ENCODE data around the gene RIBC1. TPM values are rescaled to one million over a fixed set of nuclear protein-coding genes. Genes with fewer than 3 reads are reported as not detected.
"Not testable (repeated sequence)": the region's sequence is repeated elsewhere in the genome, so short reads cannot be mapped to it uniquely, and the experiment has no call there.

RIBC1 gene
- total and polyA plus RNA-seq, 7 donors: 0.36 to 0.92 (median 0.66) TPM; not detected in 1

GRCh38 chrX:53456254-53456653 is 33.6 kb downstream of the RIBC1 start:
- 64% methylated on average over 3 of the region's 3 CpGs for WGBS, 2 donors
- no peak for DNase-seq
- intact Hi-C loops (cut with DNase I): no loop called here

GRCh38 chrX:53458082-53458481 is 35.4 kb downstream of the RIBC1 start:
- H3K27ac ChIP-seq: no peak overlapping the region
- H3K36me3 ChIP-seq: no peaks in the 10 kb centered on the region
- no peak overlapping the region for H3K4me3 ChIP-seq
- no peaks in the 10 kb centered on the region for H3K4me1 ChIP-seq
- TF ChIP-seq POLR2AphosphoS5 (IDR thresholded peaks at IDR 0.05) (no peak), EP300 (IDR thresholded peaks at IDR 0.05) (no peak), CTCF (IDR thresholded peaks at IDR 0.05) (no peak), POLR2A (IDR thresholded peaks at IDR 0.05) (no peak)
- intact Hi-C loops (cut with DNase I): no loop called here
- H3K27me3 ChIP-seq: peaks cover 0 to 6% (median 0%) of the 10 kb centered on the region in 3 donors
- H3K9me3 ChIP-seq: no peaks in the 10 kb centered on the region
- DNase-seq: no peak
- WGBS, 2 donors: 25 to 43% methylated on average over 5 of the region's 5 CpGs

More at GRCh38 chrX:53456254-53456653, 33.6 kb downstream of the RIBC1 start:
- Histone ChIP-seq H3K27me3 (peaks cover 0 to 6% (median 0%) of the 10 kb centered on the region in 3 donors), H3K4me1 (no peaks in the 10 kb centered on the region), H3K9me3 (no peaks in the 10 kb centered on the region), H3K36me3 (no peaks in the 10 kb centered on the region), H3K27ac (no peak overlapping the region), H3K4me3 (no peak overlapping the region)
- TF ChIP-seq POLR2A (IDR thresholded peaks at IDR 0.05) (no peak), CTCF (IDR thresholded peaks at IDR 0.05) (no peak), POLR2AphosphoS5 (IDR thresholded peaks at IDR 0.05) (no peak), EP300 (IDR thresholded peaks at IDR 0.05) (no peak)

GRCh38 chrX:53468659-53469058 is 46.0 kb downstream of the RIBC1 start:
- H3K9me3 ChIP-seq; DNase-seq; H3K4me1 ChIP-seq; H3K36me3 ChIP-seq; H3K27ac ChIP-seq; intact Hi-C loops (cut with DNase I); H3K27me3 ChIP-seq; H3K4me3 ChIP-seq: not testable (repeated sequence)
- 96% methylated on average over 3 of the region's 3 CpGs for WGBS, 2 donors

GRCh38 chrX:53471346-53471745 is 48.7 kb downstream of the RIBC1 start:
- DNase-seq: no peak
- TF ChIP-seq CTCF (IDR thresholded peaks at IDR 0.05): no peak
- TF ChIP-seq POLR2AphosphoS5 (IDR thresholded peaks at IDR 0.05): no peak
- TF ChIP-seq POLR2A (IDR thresholded peaks at IDR 0.05): no peak
- TF ChIP-seq EP300 (IDR thresholded peaks at IDR 0.05): no peak
- no peaks in the 10 kb centered on the region for H3K27me3 ChIP-seq
- H3K27ac ChIP-seq: no peak overlapping the region
- no peaks in the 10 kb centered on the region for H3K36me3 ChIP-seq
- intact Hi-C loops (cut with DNase I): no loop called here
- no peak overlapping the region for H3K4me3 ChIP-seq
- no peaks in the 10 kb centered on the region for H3K9me3 ChIP-seq
- WGBS, 2 donors: 79 to 88% methylated on average over 3 of the region's 3 CpGs
- no peaks in the 10 kb centered on the region for H3K4me1 ChIP-seq

- Histone ChIP-seq H3K27ac (no peak overlapping the region), H3K36me3 (no peaks in the 10 kb centered on the region), H3K9me3 (no peaks in the 10 kb centered on the region), H3K4me3 (no peak overlapping the region), H3K27me3 (no peaks in the 10 kb centered on the region), H3K4me1 (no peaks in the 10 kb centered on the region)
- intact Hi-C loops (cut with DNase I): no loop called here
- no peak for TF ChIP-seq CTCF (IDR thresholded peaks at IDR 0.05)
- TF ChIP-seq EP300 (IDR thresholded peaks at IDR 0.05): no peak
- no peak for TF ChIP-seq POLR2A (IDR thresholded peaks at IDR 0.05)
- no peak for TF ChIP-seq POLR2AphosphoS5 (IDR thresholded peaks at IDR 0.05)
- no peak for DNase-seq
- WGBS, 2 donors: 50 to 70% methylated on average over 2 of the region's 2 CpGs
These were observed 52.0 kb downstream of the RIBC1 start for GRCh38 chrX:53474707-53475106.
